CD14-positive monocyte (primary cell): Measurements from ENCODE around the gene PCDHA13. TPM values are rescaled to one million over a fixed set of nuclear protein-coding genes. Genes with fewer than 3 reads are reported as not detected.
"Not testable (repeated sequence)": the region's sequence is repeated elsewhere in the genome, so short reads cannot be mapped to it uniquely, and the experiment has no call there.

ENCODE experiments used
- DNase-seq, 3 donors: peaks; one replicate each; pipeline ENCODE4 v3.0.0-alpha.2; 2011 to 2022
- H2AFZ ChIP-seq: 2 replicates; pipeline ENCODE4 v1.6.0; 2012; ENCODE audit warnings: mild to moderate bottlenecking, low read depth, low read length, inconsistent platforms; ENCODE audit not compliant: insufficient read depth, poor library complexity, severe bottlenecking
- H3K27ac ChIP-seq, 2 donors: 1 replicate in 1 of 2; 2 replicates in 1 of 2; pipeline ENCODE4 v1.5.1; 2012 to 2013; ENCODE audit warnings: low read length in 2 of 2, control low read depth in 1 of 2, inconsistent platforms in 1 of 2, low read depth in 1 of 2, mild to moderate bottlenecking in 1 of 2
- H3K27me3 ChIP-seq, 2 donors: one replicate each; pipeline versions ENCODE4 v1.6.0 to v1.6.1; 2011 to 2013; ENCODE audit warnings: low read length in 2 of 2; ENCODE audit not compliant: control insufficient read depth in 2 of 2, insufficient read depth in 2 of 2
- H3K36me3 ChIP-seq, 2 donors: replicated peaks in 1 of 2; 1 replicate in 1 of 2; 2 replicates in 1 of 2; pipeline versions ENCODE4 v1.5.1 to v1.6.1; 2012 to 2013; ENCODE audit warnings: low read length in 2 of 2, control low read depth in 1 of 2, inconsistent platforms in 1 of 2, mild to moderate bottlenecking in 1 of 2; ENCODE audit not compliant: insufficient read depth in 2 of 2, control insufficient read depth in 1 of 2
- H3K4me1 ChIP-seq, 2 donors: 1 replicate in 1 of 2; 2 replicates in 1 of 2; pipeline versions ENCODE4 v1.5.1 to v1.6.1; 2012 to 2013; ENCODE audit warnings: low read length in 2 of 2, control low read depth in 1 of 2, inconsistent platforms in 1 of 2, mild to moderate bottlenecking in 1 of 2, moderate library complexity in 1 of 2; ENCODE audit not compliant: insufficient read depth in 2 of 2, control insufficient read depth in 1 of 2
- H3K4me2 ChIP-seq: replicated peaks from 2 replicates; pipeline ENCODE3; 2012; ENCODE audit warnings: low read length, moderate library complexity, mild to moderate bottlenecking; ENCODE audit not compliant: poor library complexity, severe bottlenecking; ENCODE audit errors: extremely low read depth
- H3K4me3 ChIP-seq, 3 experiments: fragments of 200-600 bp in 1 of 3; sonication (generic) in 1 of 3; replicated peaks in 1 of 3; 1 replicate in 2 of 3; 2 replicates in 1 of 3; pipeline ENCODE4 v1.5.1; 2011 to 2013; ENCODE audit warnings: low read length in 3 of 3, mild to moderate bottlenecking in 3 of 3, control low read depth in 2 of 3, low read depth in 2 of 3, inconsistent platforms in 1 of 3, moderate library complexity in 1 of 3
- H3K79me2 ChIP-seq: 2 replicates; pipeline ENCODE4 v1.6.0; 2012; ENCODE audit warnings: mild to moderate bottlenecking, control low read depth, inconsistent platforms, low read length, moderate library complexity; ENCODE audit not compliant: insufficient read depth
- H3K9ac ChIP-seq: 2 replicates; pipeline ENCODE4 v1.6.0; 2017; ENCODE audit warnings: low read length, mild to moderate bottlenecking; ENCODE audit not compliant: insufficient read depth, poor library complexity, severe bottlenecking
- H3K9me3 ChIP-seq, 2 donors: replicated peaks in 1 of 2; 1 replicate in 1 of 2; 2 replicates in 1 of 2; pipeline versions ENCODE4 v1.5.1 to v1.6.1; 2012 to 2013; ENCODE audit warnings: low read length in 2 of 2, control low read depth in 1 of 2; ENCODE audit not compliant: control insufficient read depth in 1 of 2, insufficient read depth in 1 of 2
- H4K20me1 ChIP-seq: 2 replicates; pipeline ENCODE4 v1.6.0; 2012; ENCODE audit warnings: mild to moderate bottlenecking, low read length, control low read depth, moderate library complexity; ENCODE audit not compliant: insufficient read depth
- H3K27ac Mint-ChIP-seq, 7 donors: one replicate each; pipeline ENCODE4 v1.8.0; 2020; ENCODE audit warnings: mild to moderate bottlenecking in 7 of 7, mixed read lengths in 7 of 7, moderate library complexity in 6 of 7, inconsistent platforms in 2 of 7
- H3K27me3 Mint-ChIP-seq, 3 donors: one replicate each; pipeline ENCODE4 v1.8.0; 2021 to 2022; ENCODE audit warnings: low read depth in 3 of 3, mild to moderate bottlenecking in 3 of 3, mixed read lengths in 3 of 3, moderate library complexity in 3 of 3, inconsistent platforms in 1 of 3
- H3K36me3 Mint-ChIP-seq, 2 donors: one replicate each; pipeline ENCODE4 v1.8.0; 2020; ENCODE audit warnings: mixed read lengths in 2 of 2, inconsistent platforms in 1 of 2, mild to moderate bottlenecking in 1 of 2
- H3K4me1 Mint-ChIP-seq: one replicate; pipeline ENCODE4 v1.8.0; 2020; ENCODE audit warnings: mild to moderate bottlenecking, mixed read lengths
- H3K4me3 Mint-ChIP-seq, 2 donors: one replicate each; pipeline ENCODE4 v1.8.0; 2020; ENCODE audit warnings: mild to moderate bottlenecking in 2 of 2, mixed read lengths in 2 of 2, moderate library complexity in 1 of 2
- H3K9me3 Mint-ChIP-seq, 7 donors: one replicate each; pipeline ENCODE4 v1.8.0; 2020 to 2022; ENCODE audit warnings: mixed read lengths in 7 of 7, mild to moderate bottlenecking in 6 of 7, moderate library complexity in 6 of 7, inconsistent platforms in 2 of 7
- WGBS: methylation state at CpG from one replicate; pipeline ENCODE4 v1.1.5; 2013; ENCODE audit warnings: missing lambda C conversion rate; ENCODE audit not compliant: insufficient coverage; 5-methylcytosine and 5-hydroxymethylcytosine counted together
- intact Hi-C, 2 donors: fragments of 100-400 bp; cut with micrococcal nuclease; formaldehyde crosslinking; loops; one replicate each; pipeline versions ENCODE4 v1.15.0 to v1.15.1; 2023
- polyA plus RNA-seq, 3 donors: library from polyadenylated mRNA; depleted of rRNA in 1 of 3; unstranded in 2 of 3; stranded (reverse) in 1 of 3; fragments of 300-500 nt in 2 of 3; fragments of >200 nt in 1 of 3; fragmentation: Illumina TruSeq in 2 of 3; gene quantifications; 1 replicate in 2 of 3; 2 replicates in 1 of 3; pipeline ENCODE4 v1.2.3, GENCODE V29; 2012 to 2021
- TF ChIP-seq, protein P1 (sequence below): fragments of 200-600 bp; IDR thresholded peaks from one replicate; pipeline ENCODE4 v1.8.0; 2022; ENCODE audit warnings: antibody characterized with exemption, mild to moderate bottlenecking

The PCDHA13 gene
- polyA plus RNA-seq, 3 donors: not detected

DNA sequence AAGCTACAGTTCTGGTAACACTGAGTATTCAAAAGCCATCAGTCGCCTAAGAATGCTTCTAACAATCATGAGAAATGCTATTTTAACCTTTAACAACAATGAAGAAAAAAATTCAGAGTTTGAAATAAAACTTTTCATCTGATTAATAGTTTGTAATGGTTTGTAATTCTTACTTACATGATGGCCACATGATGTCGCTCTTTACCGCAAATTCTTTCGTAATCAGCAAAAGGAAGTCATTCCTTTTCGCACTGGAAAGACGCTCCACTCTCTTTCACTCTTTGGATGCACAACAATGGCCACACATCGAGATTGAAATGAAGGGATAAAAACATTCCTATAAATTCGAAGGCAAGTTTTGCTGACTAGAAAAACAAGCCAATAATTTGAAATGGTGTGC is 47.9 kb upstream of the PCDHA13 start, which contains the start of gene PCDHA7:
Gene PCDHA7 (plus strand): TSS at position 277 of the 400 bp plus-strand sequence. CDS start 115 bp downstream, at position 392.
- H3K9me3 Mint-ChIP-seq: peaks cover 35 to 56% (median 47%) of the 10 kb centered on the region in 7 donors
- Histone ChIP-seq H4K20me1 (no peaks in the 10 kb centered on the region), H3K9ac (no peak within 1 kb of the TSS), H3K9me3 (peaks cover 38 to 63% of the 10 kb centered on the region in 2 donors), H3K4me2 (no peak within 1 kb of the TSS), H3K4me1 (no peaks in the 10 kb centered on the region), H3K4me3 (no peak within 1 kb of the TSS), H3K27me3 (peaks cover 0 to 19% of the 10 kb centered on the region in 2 donors), H3K36me3 (no peaks in the 10 kb centered on the region), H3K79me2 (no peaks in the 10 kb centered on the region), H2AFZ (no peak within 1 kb of the TSS), H3K27ac (no peak within 1 kb of the TSS)
- H3K36me3 Mint-ChIP-seq: peaks cover 0 to 9% of the 10 kb centered on the region in 2 donors
- DNase-seq: no peak
- intact Hi-C loops: no loop called here
- H3K27ac Mint-ChIP-seq: no peak within 1 kb of the TSS
- peak within 1 kb of the TSS in 1 of 2 donors; percentile 53 for H3K4me3 Mint-ChIP-seq
- WGBS: 20% methylated on average over 1 of the region's 8 CpGs
- no peaks in the 10 kb centered on the region for H3K4me1 Mint-ChIP-seq
- peaks cover 10 to 35% (median 23%) of the 10 kb centered on the region in 3 donors for H3K27me3 Mint-ChIP-seq
- TF ChIP-seq, protein P1, sequence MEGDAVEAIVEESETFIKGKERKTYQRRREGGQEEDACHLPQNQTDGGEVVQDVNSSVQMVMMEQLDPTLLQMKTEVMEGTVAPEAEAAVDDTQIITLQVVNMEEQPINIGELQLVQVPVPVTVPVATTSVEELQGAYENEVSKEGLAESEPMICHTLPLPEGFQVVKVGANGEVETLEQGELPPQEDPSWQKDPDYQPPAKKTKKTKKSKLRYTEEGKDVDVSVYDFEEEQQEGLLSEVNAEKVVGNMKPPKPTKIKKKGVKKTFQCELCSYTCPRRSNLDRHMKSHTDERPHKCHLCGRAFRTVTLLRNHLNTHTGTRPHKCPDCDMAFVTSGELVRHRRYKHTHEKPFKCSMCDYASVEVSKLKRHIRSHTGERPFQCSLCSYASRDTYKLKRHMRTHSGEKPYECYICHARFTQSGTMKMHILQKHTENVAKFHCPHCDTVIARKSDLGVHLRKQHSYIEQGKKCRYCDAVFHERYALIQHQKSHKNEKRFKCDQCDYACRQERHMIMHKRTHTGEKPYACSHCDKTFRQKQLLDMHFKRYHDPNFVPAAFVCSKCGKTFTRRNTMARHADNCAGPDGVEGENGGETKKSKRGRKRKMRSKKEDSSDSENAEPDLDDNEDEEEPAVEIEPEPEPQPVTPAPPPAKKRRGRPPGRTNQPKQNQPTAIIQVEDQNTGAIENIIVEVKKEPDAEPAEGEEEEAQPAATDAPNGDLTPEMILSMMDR: no peak

DNA sequence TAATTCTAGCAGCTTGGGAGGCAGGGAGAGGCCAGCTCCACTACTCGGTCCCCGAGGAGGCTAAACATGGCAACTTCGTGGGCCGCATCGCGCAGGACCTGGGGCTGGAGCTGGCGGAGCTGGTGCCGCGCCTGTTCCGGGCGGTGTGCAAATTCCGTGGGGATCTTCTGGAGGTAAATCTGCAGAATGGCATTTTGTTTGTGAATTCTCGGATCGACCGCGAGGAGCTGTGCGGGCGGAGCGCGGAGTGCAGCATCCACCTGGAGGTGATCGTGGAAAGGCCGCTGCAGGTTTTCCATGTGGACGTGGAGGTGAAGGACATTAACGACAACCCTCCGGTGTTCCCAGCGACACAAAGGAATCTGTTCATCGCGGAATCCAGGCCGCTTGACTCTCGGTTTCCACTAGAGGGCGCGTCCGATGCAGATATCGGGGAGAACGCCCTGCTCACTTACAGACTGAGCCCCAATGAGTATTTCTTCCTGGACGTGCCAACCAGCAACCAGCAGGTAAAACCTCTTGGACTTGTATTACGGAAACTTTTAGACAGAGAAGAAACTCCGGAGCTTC is 47.4 kb upstream of the PCDHA13 start:
- DNase-seq, H4K20me1 ChIP-seq, H3K79me2 ChIP-seq, H3K36me3 ChIP-seq, H3K4me1 Mint-ChIP-seq, H3K4me1 ChIP-seq, H3K9ac ChIP-seq, H3K4me3 ChIP-seq, H3K27ac Mint-ChIP-seq, H3K4me2 ChIP-seq, intact Hi-C loops, H2AFZ ChIP-seq, H3K27ac ChIP-seq, H3K36me3 Mint-ChIP-seq: not testable (repeated sequence)
- Mint-ChIP-seq H3K27me3 (peaks cover 10 to 30% (median 20%) of the 10 kb centered on the region in 3 donors), H3K4me3 (peak overlapping the region in 1 of 2 donors; percentile 53), H3K9me3 (peaks cover 30 to 55% (median 42%) of the 10 kb centered on the region in 7 donors)
- peaks cover 33 to 61% of the 10 kb centered on the region in 2 donors for H3K9me3 ChIP-seq
- H3K27me3 ChIP-seq: peaks cover 0 to 19% of the 10 kb centered on the region in 2 donors
- WGBS: 25% methylated on average over 23 of the region's 38 CpGs
